K562 (cell line): Measurements from ENCODE around the gene FLII. TPM values are rescaled to one million over a fixed set of nuclear protein-coding genes. Genes with fewer than 3 reads are reported as not detected.

ENCODE experiments used
- BCOR ChIP-seq: fragments of 450-650 bp; IDR thresholded peaks from 2 replicates; pipeline ENCODE4 v1.6.1; 2016
- CHAMP1 ChIP-seq: fragments of 450-650 bp; IDR thresholded peaks from 2 replicates; pipeline ENCODE4 v1.6.1; 2016; ENCODE audit warnings: mild to moderate bottlenecking
- CHD1 ChIP-seq: fragments of 200-600 bp; sonication (generic); IDR thresholded peaks from one replicate; pipeline ENCODE4 v1.6.1; 2012; ENCODE audit warnings: mild to moderate bottlenecking, moderate library complexity, low read length, inconsistent platforms
- ETS2 ChIP-seq: IDR thresholded peaks from 2 replicates; pipeline ENCODE4 v1.6.1; 2016; ENCODE audit warnings: borderline replicate concordance, missing genetic modification characterization, mild to moderate bottlenecking, moderate library complexity, missing compliant biosample characterization; ENCODE audit not compliant: poor library complexity, severe bottlenecking
- HIVEP1 ChIP-seq: fragments of 250-450 bp; sonication (Bioruptor Pico); IDR thresholded peaks from 2 replicates; pipeline ENCODE4 v1.4.0; 2020; ENCODE audit warnings: mild to moderate bottlenecking
- HOXB6 ChIP-seq: fragments of 250-450 bp; sonication (Bioruptor Pico); IDR thresholded peaks from 2 replicates; pipeline ENCODE4 v1.5.1; 2022; ENCODE audit warnings: mild to moderate bottlenecking, borderline replicate concordance
- KHSRP ChIP-seq: fragments of 450-650 bp; IDR thresholded peaks from 2 replicates; pipeline ENCODE4 v1.6.1; 2017
- MLX ChIP-seq, 2 experiments: fragments of 450-650 bp in 1 of 2; sonication (generic) in 1 of 2; formaldehyde crosslinking; conservative IDR thresholded peaks; 2 replicates each; pipeline versions ENCODE4 v1.4.0 to v1.8.1; 2020 to 2022; ENCODE audit warnings: mild to moderate bottlenecking in 1 of 2, missing genetic modification reagents in 1 of 2
- MYC ChIP-seq, 2 experiments: fragments of 250-450 bp in 1 of 2; sonication (Bioruptor Pico) in 1 of 2; IDR thresholded peaks; 2 replicates each; pipeline versions ENCODE4 v1.5.1 to v1.6.1; 2012 to 2021; ENCODE audit warnings: low read depth in 2 of 2, borderline replicate concordance in 1 of 2, improper control_type of control experiment in 1 of 2, low read length in 1 of 2, mild to moderate bottlenecking in 1 of 2, moderate library complexity in 1 of 2
- NCOR1 ChIP-seq: fragments of 450-650 bp; IDR thresholded peaks from 2 replicates; pipeline ENCODE4 v1.6.1; 2016; ENCODE audit warnings: mild to moderate bottlenecking, moderate library complexity
- POLR2AphosphoS5 ChIP-seq: IDR thresholded peaks from 2 replicates; pipeline ENCODE4 v1.6.1; 2011; ENCODE audit warnings: mild to moderate bottlenecking, low read depth, low read length, moderate library complexity; ENCODE audit not compliant: control insufficient read depth, insufficient read depth
- RB1 ChIP-seq: fragments of 450-650 bp; IDR thresholded peaks from 2 replicates; pipeline ENCODE4 v1.6.1; 2017; ENCODE audit warnings: low read depth, mild to moderate bottlenecking
- REST ChIP-seq, 2 experiments: fragments of 450-650 bp; formaldehyde crosslinking in 1 of 2; IDR thresholded peaks; 2 replicates each; pipeline versions ENCODE4 v1.4.0 to v1.6.1; 2014 to 2020; ENCODE audit warnings: mild to moderate bottlenecking in 2 of 2, borderline replicate concordance in 1 of 2, low read depth in 1 of 2
- ZBTB17 ChIP-seq: fragments of 450-650 bp; formaldehyde crosslinking; IDR thresholded peaks from 2 replicates; pipeline ENCODE4 v1.4.0; 2020; ENCODE audit warnings: mild to moderate bottlenecking
- ZNF668 ChIP-seq: fragments of 250-450 bp; sonication (Bioruptor Pico); IDR thresholded peaks from 2 replicates; pipeline ENCODE4 v1.8.0; 2022; ENCODE audit warnings: mild to moderate bottlenecking, inconsistent platforms
- ZNF696 ChIP-seq: fragments of 250-450 bp; sonication (Bioruptor Pico); conservative IDR thresholded peaks from 2 replicates; pipeline ENCODE4 v1.4.0; 2020; ENCODE audit warnings: mild to moderate bottlenecking, moderate library complexity
- polyA plus RNA-seq, 8 experiments: library from polyadenylated mRNA; depleted of rRNA in 4 of 8; stranded (reverse) in 5 of 8; unstranded in 3 of 8; fragments of >200 nt; fragmentation: Nextera tagmentation in 2 of 8; fragmentation: Illumina TruSeq in 1 of 8; extraction: Ambion mirVana in 2 of 8; extraction: Trizol in 1 of 8; gene quantifications; 2 replicates each; pipeline versions ENCODE4 v1.2.1 to v1.2.3, GENCODE V29; 2011 to 2014; ENCODE audit warnings: inconsistent platforms in 1 of 8, missing spikeins in 1 of 8
- total RNA-seq, 7 experiments: library from RNA; depleted of rRNA in 6 of 7; stranded (reverse); fragments of >200 nt in 6 of 7; fragmentation: Illumina TruSeq in 2 of 7; extraction: Trizol in 2 of 7; gene quantifications; 2 replicates each; pipeline versions ENCODE4 v1.2.1 to v1.2.3, GENCODE V29; 2011 to 2021; ENCODE audit warnings: low replicate concordance in 1 of 7

Gene FLII
- total and polyA plus RNA-seq, 9 of the 15 experiments (the other 6 are each of a cell fraction or from before 2014, with no cell fraction given): 11.7 to 126 (median 82.5) TPM

- no peak for TF ChIP-seq HIVEP1 (CRISPR knock-in tag)
- no peak for TF ChIP-seq ETS2 (tag)
- no peak for TF ChIP-seq NCOR1
- 0 out of 2 replicates have a peak, but pooled peaks have one; percentile 32 for TF ChIP-seq RB1
- no peak for TF ChIP-seq BCOR
- no peak for TF ChIP-seq POLR2AphosphoS5
- no peak for TF ChIP-seq MLX (CRISPR knock-in tag; conservative IDR thresholded peaks at IDR 0.05)
- TF ChIP-seq CHD1: no peak
- 0 out of 2 replicates have a peak, but pooled peaks have one; percentile 49 for TF ChIP-seq ZBTB17 (CRISPR knock-in tag)
- no peak for TF ChIP-seq KHSRP
- no peak; the same call in 1 of the 2 replicates for TF ChIP-seq MYC (IDR thresholded peaks at IDR 0.05; ENCODE audit: low read depth, low read length)
- TF ChIP-seq MYC (CRISPR knock-in tag; IDR thresholded peaks at IDR 0.05; ENCODE audit: borderline replicate concordance, low read depth): no peak
- TF ChIP-seq CHAMP1: no peak
- TF ChIP-seq REST (IDR thresholded peaks at IDR 0.05; ENCODE audit: borderline replicate concordance): no peak
- no peak for TF ChIP-seq REST (CRISPR knock-in tag; IDR thresholded peaks at IDR 0.05; ENCODE audit: low read depth)
- no peak for TF ChIP-seq HOXB6
- no peak for TF ChIP-seq ZNF696
- TF ChIP-seq ZNF668: no peak
Measured at GRCh38 chr17:18260332-18261145, 2.0 kb upstream of the FLII start, which contains the start of gene MIEF2 (continued).
